Gastroesophageal sphincter (tissue), 4 donors: ENCODE data around the gene MAP6. TPM values are rescaled to one million over a fixed set of nuclear protein-coding genes. Genes with fewer than 3 reads are reported as not detected.

Experiments
- ATAC-seq: fragments of 150-250 bp; one replicate; pipeline ENCODE4 v1.9.1; 2016; ENCODE audit warnings: mild to moderate bottlenecking, moderate library complexity
- H3K27ac ChIP-seq, 4 donors: fragments of 200-600 bp; sonication (generic) in 3 of 4; 1 replicate in 3 of 4; 2 replicates in 1 of 4; pipeline ENCODE4 v1.5.1; 2016 to 2019
- H3K27me3 ChIP-seq: fragments of 200-600 bp; sonication (generic); one replicate; pipeline ENCODE4 v1.5.1; 2019
- H3K36me3 ChIP-seq, 2 donors: fragments of 200-600 bp; sonication (generic); one replicate each; pipeline ENCODE4 v1.5.1; 2019; ENCODE audit warnings: control low read depth in 1 of 2
- H3K4me1 ChIP-seq, 3 donors: fragments of 200-600 bp; sonication (generic); 1 replicate in 2 of 3; 2 replicates in 1 of 3; pipeline ENCODE4 v1.5.1; 2016 to 2019; ENCODE audit warnings: control low read depth in 2 of 3
- H3K4me3 ChIP-seq, 2 donors: fragments of 200-600 bp; sonication (generic); one replicate each; pipeline ENCODE4 v1.5.1; 2019; ENCODE audit warnings: mild to moderate bottlenecking in 1 of 2, moderate library complexity in 1 of 2
- H3K9me3 ChIP-seq, 3 donors: fragments of 200-600 bp; sonication (generic); one replicate each; pipeline ENCODE4 v1.5.1; 2017 to 2019; ENCODE audit warnings: control low read depth in 2 of 3
- EP300 ChIP-seq: sonication (generic); formaldehyde crosslinking; IDR thresholded peaks from one replicate; pipeline ENCODE4 v1.6.1; 2017; ENCODE audit warnings: antibody characterized with exemption, mild to moderate bottlenecking
- POLR2A ChIP-seq, 2 donors: fragments of 450-650 bp; IDR thresholded peaks; one replicate each; pipeline ENCODE4 v1.6.1; 2017; ENCODE audit warnings: antibody characterized with exemption in 2 of 2, mild to moderate bottlenecking in 2 of 2, moderate library complexity in 1 of 2
- POLR2AphosphoS5 ChIP-seq: sonication (generic); formaldehyde crosslinking; IDR thresholded peaks from one replicate; pipeline ENCODE4 v1.6.1; 2017; ENCODE audit warnings: antibody characterized with exemption
- WGBS, 2 donors: methylation state at CpG; one replicate each; pipeline ENCODE4 v1.1.5; 2018; ENCODE audit warnings: low coverage in 1 of 2; 5-methylcytosine and 5-hydroxymethylcytosine counted together
- total RNA-seq, 4 donors: library from RNA; depleted of rRNA; stranded (reverse); fragments of >200 nt; gene quantifications; one replicate each; pipeline ENCODE4 v1.1.0, GENCODE V29; 2016
- TF ChIP-seq, protein P1 (sequence below), 4 experiments: fragments of 200-600 bp in 2 of 4; fragments of 450-650 bp in 2 of 4; sonication (generic) in 1 of 4; IDR thresholded peaks; one replicate each; pipeline ENCODE4 v1.5.1; 2017 to 2019; ENCODE audit warnings: antibody characterized with exemption in 4 of 4, mild to moderate bottlenecking in 2 of 4, moderate library complexity in 2 of 4

MAP6 gene
- total RNA-seq, 4 donors from 2014 or later, result 23.3 to 35.5 (median 25.5) TPM

DNA sequence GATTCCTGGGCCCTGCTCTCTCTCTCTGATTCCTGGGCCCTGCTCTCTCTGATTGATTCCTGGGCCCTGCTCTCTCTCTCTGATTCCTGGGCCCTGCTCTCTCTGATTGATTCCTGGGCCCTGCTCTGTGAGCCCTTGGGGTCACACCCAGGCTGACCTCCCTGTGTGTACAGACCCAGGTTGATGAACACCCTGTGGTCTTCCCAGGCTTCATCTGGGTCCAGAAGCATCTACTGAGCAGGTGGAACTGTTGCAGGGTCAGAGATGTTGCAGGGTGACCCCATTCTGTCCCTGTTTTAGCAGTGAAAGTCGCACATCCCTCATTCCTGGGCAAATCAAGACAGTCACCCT, 126.8 kb downstream of the MAP6 start:
- Histone ChIP-seq H3K4me3 (no peak overlapping the region), H3K9me3 (no peaks in the 10 kb centered on the region), H3K27ac (no peak overlapping the region), H3K4me1 (no peaks in the 10 kb centered on the region), H3K27me3 (no peaks in the 10 kb centered on the region), H3K36me3 (no peaks in the 10 kb centered on the region)
- TF ChIP-seq EP300, result no peak
- TF ChIP-seq POLR2AphosphoS5, result no peak
- TF ChIP-seq, protein P1, sequence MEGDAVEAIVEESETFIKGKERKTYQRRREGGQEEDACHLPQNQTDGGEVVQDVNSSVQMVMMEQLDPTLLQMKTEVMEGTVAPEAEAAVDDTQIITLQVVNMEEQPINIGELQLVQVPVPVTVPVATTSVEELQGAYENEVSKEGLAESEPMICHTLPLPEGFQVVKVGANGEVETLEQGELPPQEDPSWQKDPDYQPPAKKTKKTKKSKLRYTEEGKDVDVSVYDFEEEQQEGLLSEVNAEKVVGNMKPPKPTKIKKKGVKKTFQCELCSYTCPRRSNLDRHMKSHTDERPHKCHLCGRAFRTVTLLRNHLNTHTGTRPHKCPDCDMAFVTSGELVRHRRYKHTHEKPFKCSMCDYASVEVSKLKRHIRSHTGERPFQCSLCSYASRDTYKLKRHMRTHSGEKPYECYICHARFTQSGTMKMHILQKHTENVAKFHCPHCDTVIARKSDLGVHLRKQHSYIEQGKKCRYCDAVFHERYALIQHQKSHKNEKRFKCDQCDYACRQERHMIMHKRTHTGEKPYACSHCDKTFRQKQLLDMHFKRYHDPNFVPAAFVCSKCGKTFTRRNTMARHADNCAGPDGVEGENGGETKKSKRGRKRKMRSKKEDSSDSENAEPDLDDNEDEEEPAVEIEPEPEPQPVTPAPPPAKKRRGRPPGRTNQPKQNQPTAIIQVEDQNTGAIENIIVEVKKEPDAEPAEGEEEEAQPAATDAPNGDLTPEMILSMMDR (IDR thresholded peaks at IDR 0.05), result no peak
- no peak for TF ChIP-seq POLR2A (IDR thresholded peaks at IDR 0.05)
- ATAC-seq, result no peak
- WGBS, 2 donors, result no CpG with 5 or more reads among the region's 1 CpG

DNA sequence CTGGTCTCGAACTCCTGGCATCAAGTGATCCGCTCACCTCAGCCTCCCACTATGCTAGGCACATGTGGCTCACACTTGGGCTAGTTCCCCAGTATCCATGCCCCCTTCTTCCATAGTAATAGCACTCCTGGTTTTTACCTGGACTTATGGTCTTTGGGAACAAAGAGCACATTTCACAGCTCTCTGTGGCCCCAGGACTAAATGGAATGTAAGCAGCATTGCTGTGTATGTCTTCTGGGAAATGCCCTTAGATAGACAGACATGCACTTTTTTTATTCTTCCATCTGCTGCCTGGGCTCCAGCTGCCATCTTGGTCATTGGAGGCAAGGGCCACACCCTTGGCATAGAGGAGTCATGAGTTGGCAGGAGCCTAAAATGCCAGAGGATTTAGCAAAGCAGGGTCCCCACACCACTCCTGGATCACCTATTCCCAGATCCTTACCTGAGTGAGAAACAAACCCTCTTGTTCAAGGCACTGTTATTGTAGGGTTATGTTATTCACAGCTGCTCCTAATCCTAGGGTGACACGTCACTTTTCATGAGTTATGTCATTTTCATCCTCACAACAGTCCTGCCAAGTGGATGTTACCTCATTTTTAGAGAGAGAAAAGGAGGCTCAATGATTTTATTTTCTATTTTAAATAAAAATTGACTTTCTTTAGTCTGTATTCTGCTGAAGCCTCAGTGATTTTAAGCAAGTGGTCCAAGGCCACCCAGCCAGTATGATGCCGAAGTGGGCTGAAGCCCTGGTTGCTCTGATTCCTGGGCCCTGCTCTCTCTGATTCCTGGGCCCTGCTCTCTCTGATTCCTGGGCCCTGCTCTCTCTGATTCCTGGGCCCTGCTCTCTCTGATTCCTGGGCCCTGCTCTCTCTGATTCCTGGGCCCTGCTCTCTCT, 127.4 kb downstream of the MAP6 start:
- Histone ChIP-seq H3K4me3 (no peak overlapping the region), H3K27me3 (no peaks in the 10 kb centered on the region), H3K4me1 (no peaks in the 10 kb centered on the region), H3K9me3 (no peaks in the 10 kb centered on the region), H3K36me3 (no peaks in the 10 kb centered on the region), H3K27ac (no peak overlapping the region)
- WGBS, 2 donors, result 71 to 75% methylated on average over 1 to 3 of the region's 4 CpGs
- no peak for TF ChIP-seq EP300
- TF ChIP-seq POLR2AphosphoS5, result no peak
- TF ChIP-seq POLR2A (IDR thresholded peaks at IDR 0.05), result no peak
- TF ChIP-seq, protein P1 (IDR thresholded peaks at IDR 0.05), result no peak
- no peak for ATAC-seq

DNA sequence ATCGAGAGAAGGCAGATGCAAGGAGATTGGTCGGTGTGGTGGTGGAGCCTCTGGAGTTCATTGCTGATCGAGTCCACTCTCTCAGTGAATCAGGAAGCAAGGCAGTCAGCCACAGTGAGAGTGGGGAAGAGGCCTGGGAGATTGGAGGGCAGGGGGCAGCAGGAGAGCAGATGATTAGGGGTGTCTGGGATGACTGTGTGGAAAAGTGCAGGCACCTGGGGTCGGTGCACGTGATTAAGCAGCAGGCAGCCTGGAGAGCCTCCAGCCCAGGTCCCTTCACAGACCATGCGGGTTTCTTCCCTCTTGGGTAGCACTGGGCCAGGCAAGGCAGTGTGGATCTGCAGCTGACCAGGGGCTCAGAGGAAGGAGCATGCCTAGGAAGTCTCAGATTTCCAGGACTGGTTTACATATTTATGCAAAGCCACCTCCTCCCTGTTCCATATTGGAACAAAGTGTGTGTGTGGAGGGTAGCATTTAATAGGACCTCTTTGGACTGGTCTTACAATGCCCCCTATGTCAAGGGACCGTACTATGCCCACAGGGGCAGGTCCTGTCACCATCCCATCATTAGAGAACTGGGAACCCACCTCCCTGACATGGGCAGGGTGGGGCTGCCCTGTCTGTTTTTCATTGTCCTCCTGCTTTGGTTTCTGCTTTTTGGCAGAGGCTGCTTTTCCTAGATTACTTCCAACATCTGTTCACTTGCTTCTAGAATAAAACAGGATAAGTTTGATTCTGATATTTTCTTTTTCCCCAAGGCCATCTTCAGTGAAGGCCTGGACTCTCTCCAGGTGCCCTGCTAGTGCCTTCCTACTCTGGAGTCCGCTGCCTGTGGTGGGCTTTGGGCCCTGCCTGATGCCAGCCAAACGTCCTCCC, 129.1 kb downstream of the MAP6 start:
- H3K27me3 ChIP-seq, result no peaks in the 10 kb centered on the region
- no peak overlapping the region for H3K4me3 ChIP-seq
- no peaks in the 10 kb centered on the region for H3K4me1 ChIP-seq
- no peaks in the 10 kb centered on the region for H3K9me3 ChIP-seq
- no peak for TF ChIP-seq EP300
- TF ChIP-seq POLR2A (IDR thresholded peaks at IDR 0.05), result no peak
- TF ChIP-seq POLR2AphosphoS5, result no peak
- TF ChIP-seq, protein P1 (IDR thresholded peaks at IDR 0.05), result no peak
- no peak for ATAC-seq
- 58 to 75% methylated on average over 2 of the region's 9 CpGs for WGBS, 2 donors
- no peak overlapping the region for H3K27ac ChIP-seq
- H3K36me3 ChIP-seq, result no peaks in the 10 kb centered on the region

DNA sequence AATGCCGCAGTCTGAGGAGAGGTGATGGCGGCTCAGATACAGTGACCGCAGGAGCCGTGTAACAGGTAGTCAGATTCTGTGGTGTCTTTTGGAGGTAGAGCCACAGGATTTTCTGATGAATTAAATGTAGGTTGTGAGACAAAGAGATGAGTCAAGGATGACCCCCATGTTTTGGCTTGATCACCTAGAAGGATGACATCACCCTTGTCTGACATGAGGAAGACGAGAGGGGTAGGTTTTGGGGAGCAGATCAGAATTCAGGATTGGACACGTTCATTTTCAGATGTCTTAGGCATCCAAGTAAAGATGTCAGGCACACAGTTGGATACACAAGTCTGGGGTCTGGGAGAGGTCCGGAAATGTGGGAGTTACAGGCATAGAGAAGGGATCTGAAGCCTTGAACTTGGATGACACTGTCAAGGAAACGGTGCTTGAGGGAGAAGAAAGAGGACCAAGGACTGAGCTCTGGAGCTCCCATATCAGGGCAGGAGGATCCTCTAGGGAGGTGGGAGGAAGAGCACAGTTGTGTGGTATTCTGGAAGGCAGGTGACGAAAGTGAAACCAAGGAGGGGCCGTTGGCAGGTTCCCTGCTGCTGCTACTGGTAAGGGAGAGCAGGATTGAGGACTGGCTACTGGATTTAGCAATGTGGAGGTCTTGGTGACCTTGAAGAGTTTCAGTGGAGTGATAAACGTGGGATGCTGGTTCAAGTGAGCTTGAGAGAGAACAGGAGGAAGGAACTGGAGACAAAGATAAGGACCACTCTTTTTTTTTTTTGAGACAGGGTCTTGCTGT, 130.5 kb downstream of the MAP6 start:
- no peak overlapping the region for H3K27ac ChIP-seq
- H3K36me3 ChIP-seq, result no peaks in the 10 kb centered on the region
- no peaks in the 10 kb centered on the region for H3K9me3 ChIP-seq
- H3K4me1 ChIP-seq, result no peaks in the 10 kb centered on the region
- H3K4me3 ChIP-seq, result no peak overlapping the region
- no peak for ATAC-seq
- H3K27me3 ChIP-seq, result no peaks in the 10 kb centered on the region
- TF ChIP-seq POLR2AphosphoS5 (no peak), EP300 (no peak), POLR2A (IDR thresholded peaks at IDR 0.05) (no peak)
- TF ChIP-seq, protein P1 (IDR thresholded peaks at IDR 0.05), result no peak
- 83 to 93% methylated on average over 5 to 11 of the region's 11 CpGs for WGBS, 2 donors
